ENCODE results near the gene EDAR. TPM values are rescaled to one million over a fixed set of nuclear protein-coding genes. Genes with fewer than 3 reads are reported as not detected.

Gene EDAR
- polyA plus RNA-seq, 1 experiment = not detected

DNA sequence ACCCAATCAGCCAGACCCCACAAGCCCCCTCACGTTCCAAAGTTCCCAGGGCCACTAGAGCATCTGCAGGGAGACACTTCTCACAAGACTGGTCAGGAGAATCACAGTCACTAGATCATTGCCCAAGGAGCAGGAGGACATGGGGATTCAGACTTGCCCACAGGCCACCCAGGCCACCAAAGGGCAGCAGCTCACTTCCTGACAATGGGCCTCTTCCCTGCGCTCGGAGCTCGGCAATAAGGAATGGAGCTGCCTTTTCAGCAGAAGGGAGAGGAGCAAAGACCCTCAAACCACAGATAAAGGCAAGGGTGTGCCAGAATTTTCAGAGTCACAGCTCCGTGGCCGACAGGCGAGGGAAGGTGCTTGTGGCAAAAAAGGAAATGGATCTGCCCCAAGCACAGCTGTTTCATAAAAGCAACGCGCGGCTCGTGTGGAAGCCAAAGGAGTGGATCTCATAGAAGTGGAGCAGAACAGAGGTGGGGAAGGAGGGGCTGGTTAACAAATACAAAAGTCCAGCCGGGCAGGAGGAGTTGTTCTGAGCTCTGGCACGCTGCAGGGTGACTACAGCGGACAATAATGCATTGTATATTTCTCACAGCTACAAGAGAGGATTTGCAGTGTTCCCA is 72.1 kb downstream of the EDAR start:
- DNase-seq (ENCODE audit: low read depth) = no peak
- Histone ChIP-seq H3K27me3 (ENCODE audit: control insufficient read depth, insufficient read depth, low read length) (peaks cover 19% of the 10 kb centered on the region), H3K4me3 (ENCODE audit: low read depth, low read length) (no peak overlapping the region), H3K36me3 (ENCODE audit: control insufficient read depth, insufficient read depth, low read length) (no peaks in the 10 kb centered on the region)
- CTCF ChIA-PET = interaction anchor here (1.4 to 7.9 kb wide), 3 partner anchors 12 to 18 kb away, joined by 3 to 52 read pairs (median 4); no protein-coding TSS in a partner anchor
- POLR2A ChIA-PET = no interaction called here
- TF ChIP-seq, protein P1, sequence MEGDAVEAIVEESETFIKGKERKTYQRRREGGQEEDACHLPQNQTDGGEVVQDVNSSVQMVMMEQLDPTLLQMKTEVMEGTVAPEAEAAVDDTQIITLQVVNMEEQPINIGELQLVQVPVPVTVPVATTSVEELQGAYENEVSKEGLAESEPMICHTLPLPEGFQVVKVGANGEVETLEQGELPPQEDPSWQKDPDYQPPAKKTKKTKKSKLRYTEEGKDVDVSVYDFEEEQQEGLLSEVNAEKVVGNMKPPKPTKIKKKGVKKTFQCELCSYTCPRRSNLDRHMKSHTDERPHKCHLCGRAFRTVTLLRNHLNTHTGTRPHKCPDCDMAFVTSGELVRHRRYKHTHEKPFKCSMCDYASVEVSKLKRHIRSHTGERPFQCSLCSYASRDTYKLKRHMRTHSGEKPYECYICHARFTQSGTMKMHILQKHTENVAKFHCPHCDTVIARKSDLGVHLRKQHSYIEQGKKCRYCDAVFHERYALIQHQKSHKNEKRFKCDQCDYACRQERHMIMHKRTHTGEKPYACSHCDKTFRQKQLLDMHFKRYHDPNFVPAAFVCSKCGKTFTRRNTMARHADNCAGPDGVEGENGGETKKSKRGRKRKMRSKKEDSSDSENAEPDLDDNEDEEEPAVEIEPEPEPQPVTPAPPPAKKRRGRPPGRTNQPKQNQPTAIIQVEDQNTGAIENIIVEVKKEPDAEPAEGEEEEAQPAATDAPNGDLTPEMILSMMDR (IDR thresholded peaks at IDR 0.05; ENCODE audit: insufficient read depth, low read depth, low read length) = no peak

DNA sequence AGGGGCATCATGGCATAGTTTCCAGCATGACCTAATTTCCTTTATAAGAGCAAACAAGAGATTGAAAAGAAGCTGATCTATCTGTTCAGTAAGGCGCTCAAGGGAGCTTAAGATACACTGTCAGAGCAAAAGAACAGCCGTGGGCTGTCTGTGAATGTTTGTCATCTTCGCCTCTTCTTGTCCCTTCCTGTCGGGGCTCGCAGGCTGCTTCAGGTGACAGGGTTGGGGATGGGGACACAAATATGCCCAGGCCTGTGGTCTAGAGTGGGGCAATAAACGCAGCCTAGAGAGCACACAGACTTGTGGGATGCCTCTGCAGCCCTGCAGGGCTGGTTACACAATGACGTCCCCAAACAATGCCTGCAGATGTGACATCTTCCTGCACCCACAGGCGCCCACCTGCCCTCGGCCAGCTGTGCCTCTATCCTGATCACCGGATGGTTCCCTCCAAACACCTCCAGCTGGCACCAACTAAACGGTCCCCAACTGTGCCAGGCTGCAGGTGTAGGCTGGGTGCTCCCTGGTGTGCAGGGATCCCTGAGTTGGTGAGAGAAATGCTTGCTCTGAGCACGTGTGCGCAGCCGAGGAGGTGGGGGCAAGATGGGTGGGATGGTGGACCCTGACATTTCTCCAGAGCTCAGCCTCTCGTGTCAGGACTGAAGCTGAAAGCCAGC is 72.8 kb downstream of the EDAR start:
- ChIA-PET POLR2A (no interaction called here), CTCF (interaction anchor here (1.4 to 7.9 kb wide), 3 partner anchors 12 to 19 kb away, joined by 3 to 52 read pairs (median 4); no protein-coding TSS in a partner anchor)
- Histone ChIP-seq H3K4me3 (ENCODE audit: low read depth, low read length) (no peak overlapping the region), H3K36me3 (ENCODE audit: control insufficient read depth, insufficient read depth, low read length) (no peaks in the 10 kb centered on the region), H3K27me3 (ENCODE audit: control insufficient read depth, insufficient read depth, low read length) (peaks cover 19% of the 10 kb centered on the region)
- no peak for DNase-seq (ENCODE audit: low read depth)
- TF ChIP-seq, protein P1 (IDR thresholded peaks at IDR 0.05; ENCODE audit: insufficient read depth, low read depth, low read length) = no peak

DNA sequence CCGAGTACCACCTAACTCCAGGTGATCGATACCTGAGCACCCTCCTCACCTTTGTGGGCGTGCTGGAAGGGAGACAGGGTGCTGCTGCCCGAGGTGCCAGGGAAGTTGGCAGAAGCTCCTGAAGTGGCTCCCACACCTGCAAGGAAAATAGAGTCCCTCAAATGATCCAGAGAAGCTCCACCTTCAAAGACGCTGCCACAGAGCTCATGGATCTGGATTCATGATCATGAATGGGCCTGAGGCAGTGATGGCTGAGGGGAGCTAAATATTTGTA is 76.5 kb downstream of the EDAR start:
- H3K4me3 ChIP-seq (ENCODE audit: low read depth, low read length) = no peak overlapping the region
- TF ChIP-seq, protein P1 (IDR thresholded peaks at IDR 0.05; ENCODE audit: insufficient read depth, low read depth, low read length) = no peak
- ChIA-PET POLR2A (no interaction called here), CTCF (interaction anchor here (0.6 to 7.9 kb wide), 2 partner anchors 16 to 45 kb away, joined by 3 to 52 read pairs; no protein-coding TSS in a partner anchor)
- DNase-seq (ENCODE audit: low read depth) = no peak
- H3K36me3 ChIP-seq (ENCODE audit: control insufficient read depth, insufficient read depth, low read length) = no peaks in the 10 kb centered on the region
- H3K27me3 ChIP-seq (ENCODE audit: control insufficient read depth, insufficient read depth, low read length) = peaks cover 9% of the 10 kb centered on the region

DNA sequence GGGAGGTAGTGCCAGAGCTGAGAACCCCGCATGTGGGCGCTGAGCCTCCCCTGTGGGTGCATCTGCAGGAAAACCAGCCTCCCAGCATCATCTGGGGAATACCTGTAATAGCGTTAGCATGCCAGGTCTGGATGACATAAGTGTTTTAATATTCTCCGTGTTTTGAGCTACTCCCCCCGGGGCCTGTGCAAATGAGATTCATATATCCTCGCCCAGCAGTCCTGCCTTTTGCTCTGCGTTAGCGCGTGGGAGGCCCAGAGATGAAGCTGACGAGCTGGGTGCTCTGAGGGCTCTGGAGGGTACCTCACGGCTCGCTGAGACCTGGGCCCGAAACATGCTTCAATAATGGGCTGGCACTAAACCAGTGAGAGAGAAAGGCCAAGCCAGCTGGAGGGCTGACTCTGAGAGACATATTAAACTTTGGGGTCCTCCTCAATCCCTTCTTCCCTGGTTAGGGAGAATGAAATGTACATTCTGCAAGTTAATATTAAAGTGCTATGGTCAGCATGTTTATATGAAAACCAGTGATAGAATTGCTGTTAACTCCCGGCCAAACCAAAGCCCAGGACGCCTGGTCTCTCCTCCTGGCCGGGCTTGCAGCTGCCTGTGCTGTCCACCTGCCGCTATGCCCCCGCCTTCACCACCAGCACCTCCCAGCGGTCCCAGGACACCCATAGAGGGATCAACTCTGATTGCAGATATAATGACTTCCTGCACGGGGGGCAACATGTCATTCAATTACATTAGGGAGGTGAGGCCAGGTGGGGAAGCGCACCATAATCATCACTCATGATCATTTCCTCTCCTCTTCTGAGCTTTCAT is 77.0 kb downstream of the EDAR start:
- no peak overlapping the region for H3K4me3 ChIP-seq (ENCODE audit: low read depth, low read length)
- TF ChIP-seq, protein P1 (IDR thresholded peaks at IDR 0.05; ENCODE audit: insufficient read depth, low read depth, low read length) = no peak
- CTCF ChIA-PET = interaction anchor here (0.6 to 7.9 kb wide), 2 partner anchors 16 to 45 kb away, joined by 3 to 52 read pairs; no protein-coding TSS in a partner anchor
- POLR2A ChIA-PET = no interaction called here
- H3K27me3 ChIP-seq (ENCODE audit: control insufficient read depth, insufficient read depth, low read length) = peaks cover 9% of the 10 kb centered on the region
- H3K36me3 ChIP-seq (ENCODE audit: control insufficient read depth, insufficient read depth, low read length) = no peaks in the 10 kb centered on the region
- DNase-seq (ENCODE audit: low read depth) = no peak

DNA sequence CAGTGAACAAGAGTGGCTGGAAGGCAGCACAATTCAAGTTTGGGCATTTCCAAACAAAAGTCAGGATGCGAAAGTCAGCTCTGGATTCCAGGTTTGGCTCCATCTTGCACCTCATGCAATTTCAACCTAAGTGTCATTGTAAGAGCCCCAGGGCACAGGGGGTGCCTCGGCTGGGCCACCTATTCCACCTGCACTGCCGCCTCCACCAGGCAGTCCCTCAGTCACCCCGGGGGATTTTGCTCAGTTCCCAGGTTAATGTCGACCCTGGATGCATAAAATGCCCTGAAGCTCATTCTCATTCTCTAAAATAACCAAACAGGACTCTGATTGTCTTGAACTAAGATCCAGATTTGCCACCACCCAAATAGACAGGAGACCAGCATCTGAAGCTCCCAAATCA is 77.6 kb downstream of the EDAR start:
- CTCF ChIA-PET = no interaction called here
- POLR2A ChIA-PET = interaction anchor here (0.5 kb wide), 1 partner anchor 67 kb away, joined by 4 read pairs; no protein-coding TSS in a partner anchor
- H3K4me3 ChIP-seq (ENCODE audit: low read depth, low read length) = no peak overlapping the region
- H3K27me3 ChIP-seq (ENCODE audit: control insufficient read depth, insufficient read depth, low read length) = peaks cover 9% of the 10 kb centered on the region
- TF ChIP-seq, protein P1 (IDR thresholded peaks at IDR 0.05; ENCODE audit: insufficient read depth, low read depth, low read length) = no peak
- DNase-seq (ENCODE audit: low read depth) = no peak
- H3K36me3 ChIP-seq (ENCODE audit: control insufficient read depth, insufficient read depth, low read length) = no peaks in the 10 kb centered on the region

Data from BJ (cell line).